ENCODE data around the gene SPINK6.

SPINK6 gene

GRCh38 chr5:148238418-148238794 lies 35.6 kb downstream of the SPINK6 start, which contains the start of gene MARCOL:
Gene MARCOL, plus strand, starts transcription at chr5:148238525. Its CDS starts 73 bp downstream, at chr5:148238598.
- Histone ChIP-seq H3K36me3 (ENCODE audit: control insufficient read depth, insufficient read depth, low read length) (no peaks in the 10 kb centered on the region), H3K4me3 (replicated peaks; ENCODE audit: low read depth, low read length) (no peak within 1 kb of the TSS), H3K27me3 (replicated peaks; ENCODE audit: control insufficient read depth, insufficient read depth, low read length) (no peaks in the 10 kb centered on the region)
- no peak for DNase-seq (ENCODE audit: extremely low read depth, insufficient read length)
- no peak for TF ChIP-seq CTCF (IDR thresholded peaks at IDR 0.05; ENCODE audit: insufficient read depth, low read length, poor library complexity, severe bottlenecking)

- Histone ChIP-seq H3K36me3 (ENCODE audit: control insufficient read depth, insufficient read depth, low read length) (no peaks in the 10 kb centered on the region), H3K4me3 (replicated peaks; ENCODE audit: low read depth, low read length) (no peak overlapping the region), H3K27me3 (replicated peaks; ENCODE audit: control insufficient read depth, insufficient read depth, low read length) (no peaks in the 10 kb centered on the region)
- no peak for TF ChIP-seq CTCF (IDR thresholded peaks at IDR 0.05; ENCODE audit: insufficient read depth, low read length, poor library complexity, severe bottlenecking)
- DNase-seq (ENCODE audit: extremely low read depth, insufficient read length), result no peak
These were observed 46.1 kb downstream of the SPINK6 start for GRCh38 chr5:148248894-148249293.

DNA sequence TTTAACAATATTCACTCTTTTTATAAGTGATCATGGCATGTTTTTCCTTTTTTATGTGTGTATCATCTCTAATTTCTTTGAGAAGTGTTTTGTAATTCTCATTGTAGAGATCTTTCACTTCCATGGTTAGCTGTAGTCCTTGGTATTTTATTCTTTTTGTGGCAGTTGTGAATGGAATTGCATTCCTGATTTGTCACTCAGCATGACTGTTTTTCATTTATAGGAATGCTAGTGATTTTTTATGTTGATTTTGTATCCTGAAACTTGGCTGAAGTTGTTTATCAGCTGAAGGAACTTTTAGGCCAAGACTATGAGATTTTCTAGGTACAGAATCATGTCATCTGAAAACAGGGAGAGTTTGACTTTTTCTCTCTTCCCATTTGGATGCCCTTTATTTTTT lies 52.6 kb downstream of the SPINK6 start:
- Histone ChIP-seq H3K36me3 (ENCODE audit: control insufficient read depth, insufficient read depth, low read length) (no peaks in the 10 kb centered on the region), H3K4me3 (replicated peaks; ENCODE audit: low read depth, low read length) (no peak overlapping the region), H3K27me3 (replicated peaks; ENCODE audit: control insufficient read depth, insufficient read depth, low read length) (no peaks in the 10 kb centered on the region)
- no peak for DNase-seq (ENCODE audit: extremely low read depth, insufficient read length)
- TF ChIP-seq CTCF (IDR thresholded peaks at IDR 0.05; ENCODE audit: insufficient read depth, low read length, poor library complexity, severe bottlenecking), result no peak

DNA sequence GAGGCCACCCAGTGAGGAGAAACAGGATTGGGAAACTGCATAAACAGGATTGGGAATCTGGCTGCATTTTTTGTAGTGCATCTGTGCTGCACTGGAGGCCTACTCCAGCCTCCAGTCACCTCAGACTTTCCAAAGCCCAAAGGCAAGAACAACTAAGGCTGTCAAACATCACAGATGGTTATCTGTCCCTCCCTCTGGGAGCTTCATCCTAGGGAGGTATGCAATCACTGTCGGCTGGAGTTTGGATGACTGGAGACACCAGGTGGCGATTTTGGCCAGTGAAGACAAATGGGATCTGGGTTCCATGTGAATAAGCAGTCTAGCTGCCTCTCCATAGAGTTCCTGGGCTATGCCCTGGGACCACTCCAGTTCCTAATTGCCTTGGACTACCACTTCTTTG lies 56.4 kb downstream of the SPINK6 start:
- Histone ChIP-seq H3K4me3 (replicated peaks; ENCODE audit: low read depth, low read length) (no peak overlapping the region), H3K27me3 (replicated peaks; ENCODE audit: control insufficient read depth, insufficient read depth, low read length) (no peaks in the 10 kb centered on the region), H3K36me3 (ENCODE audit: control insufficient read depth, insufficient read depth, low read length) (no peaks in the 10 kb centered on the region)
- no peak for DNase-seq (ENCODE audit: extremely low read depth, insufficient read length)
- no peak for TF ChIP-seq CTCF (IDR thresholded peaks at IDR 0.05; ENCODE audit: insufficient read depth, low read length, poor library complexity, severe bottlenecking)

- Histone ChIP-seq H3K4me3 (replicated peaks; ENCODE audit: low read depth, low read length) (no peak overlapping the region), H3K36me3 (ENCODE audit: control insufficient read depth, insufficient read depth, low read length) (no peaks in the 10 kb centered on the region), H3K27me3 (replicated peaks; ENCODE audit: control insufficient read depth, insufficient read depth, low read length) (no peaks in the 10 kb centered on the region)
- no peak for DNase-seq (ENCODE audit: extremely low read depth, insufficient read length)
- no peak for TF ChIP-seq CTCF (IDR thresholded peaks at IDR 0.05; ENCODE audit: insufficient read depth, low read length, poor library complexity, severe bottlenecking)
These were observed 58.4 kb downstream of the SPINK6 start for GRCh38 chr5:148261221-148261620.

Data from GM06990 (cell line).